Muscle layer of duodenum (tissue), 2 donors: ENCODE measurements around the gene DYTN.

ENCODE experiments used
- H3K27ac ChIP-seq: one replicate; pipeline ENCODE4 v1.7.0; 2013; ENCODE audit warnings: mild to moderate bottlenecking, low read length
- H3K27me3 ChIP-seq: one replicate; pipeline ENCODE4 v1.7.0; 2013; ENCODE audit warnings: low read depth, mild to moderate bottlenecking, control low read depth, low read length
- H3K36me3 ChIP-seq, 2 donors: one replicate each; pipeline ENCODE4 v1.7.0; 2013; ENCODE audit warnings: low read length in 2 of 2, control low read depth in 1 of 2, mild to moderate bottlenecking in 1 of 2; ENCODE audit not compliant: insufficient read depth in 2 of 2, control insufficient read depth in 1 of 2
- H3K4me1 ChIP-seq, 2 donors: one replicate each; pipeline ENCODE4 v1.7.0; 2013; ENCODE audit warnings: low read length in 2 of 2, mild to moderate bottlenecking in 2 of 2, control low read depth in 1 of 2, moderate library complexity in 1 of 2; ENCODE audit not compliant: insufficient read depth in 2 of 2, control insufficient read depth in 1 of 2
- H3K4me3 ChIP-seq, 2 donors: one replicate each; pipeline ENCODE4 v1.7.0; 2013; ENCODE audit warnings: low read length in 2 of 2, low read depth in 1 of 2, mild to moderate bottlenecking in 1 of 2
- H3K9me3 ChIP-seq, 2 donors: one replicate each; pipeline ENCODE4 v1.7.0; 2013; ENCODE audit warnings: low read length in 2 of 2, control low read depth in 1 of 2, mild to moderate bottlenecking in 1 of 2; ENCODE audit not compliant: control insufficient read depth in 1 of 2
- donor health status: healthy.

The DYTN gene

GRCh38 chr2:206639636-206640035, 78.6 kb downstream of the DYTN start:
- H3K27ac ChIP-seq, result no peak overlapping the region
- H3K4me1 ChIP-seq, result no peaks in the 10 kb centered on the region
- peaks cover 10% of the 10 kb centered on the region for H3K27me3 ChIP-seq
- H3K36me3 ChIP-seq, result no peaks in the 10 kb centered on the region
- no peaks in the 10 kb centered on the region for H3K9me3 ChIP-seq
- no peak overlapping the region for H3K4me3 ChIP-seq

GRCh38 chr2:206635015-206635414, 83.2 kb downstream of the DYTN start:
- Histone ChIP-seq H3K27ac (no peak overlapping the region), H3K36me3 (no peaks in the 10 kb centered on the region), H3K4me3 (no peak overlapping the region), H3K27me3 (no peaks in the 10 kb centered on the region), H3K9me3 (no peaks in the 10 kb centered on the region), H3K4me1 (no peaks in the 10 kb centered on the region)

- Histone ChIP-seq H3K4me3 (no peak overlapping the region), H3K9me3 (no peaks in the 10 kb centered on the region), H3K36me3 (no peaks in the 10 kb centered on the region), H3K4me1 (no peaks in the 10 kb centered on the region), H3K27me3 (no peaks in the 10 kb centered on the region), H3K27ac (no peak overlapping the region)
Measured at GRCh38 chr2:206631340-206631739, 86.9 kb downstream of the DYTN start.

- H3K4me1 ChIP-seq, result no peaks in the 10 kb centered on the region
- no peak overlapping the region for H3K4me3 ChIP-seq
- H3K36me3 ChIP-seq, result no peaks in the 10 kb centered on the region
- H3K9me3 ChIP-seq, result no peaks in the 10 kb centered on the region
- H3K27me3 ChIP-seq, result no peaks in the 10 kb centered on the region
- H3K27ac ChIP-seq, result no peak overlapping the region
Measured at GRCh38 chr2:206627632-206628031, 90.6 kb downstream of the DYTN start.

GRCh38 chr2:206626108-206626507, 92.1 kb downstream of the DYTN start:
- Histone ChIP-seq H3K4me1 (no peaks in the 10 kb centered on the region), H3K4me3 (no peak overlapping the region), H3K9me3 (no peaks in the 10 kb centered on the region), H3K27ac (no peak overlapping the region), H3K36me3 (no peaks in the 10 kb centered on the region), H3K27me3 (no peaks in the 10 kb centered on the region)

- Histone ChIP-seq H3K4me3 (no peak overlapping the region), H3K4me1 (no peaks in the 10 kb centered on the region), H3K27ac (no peak overlapping the region), H3K27me3 (no peaks in the 10 kb centered on the region), H3K36me3 (no peaks in the 10 kb centered on the region), H3K9me3 (no peaks in the 10 kb centered on the region)
Measured at GRCh38 chr2:206619011-206619410, 99.2 kb downstream of the DYTN start.

- Histone ChIP-seq H3K27ac (no peak overlapping the region), H3K9me3 (no peaks in the 10 kb centered on the region), H3K4me1 (no peaks in the 10 kb centered on the region), H3K27me3 (no peaks in the 10 kb centered on the region), H3K36me3 (no peaks in the 10 kb centered on the region), H3K4me3 (no peak overlapping the region)
Measured at GRCh38 chr2:206616151-206616550, 102.0 kb downstream of the DYTN start.

GRCh38 chr2:206615417-206616089, 102.6 kb downstream of the DYTN start:
- Histone ChIP-seq H3K27me3 (no peaks in the 10 kb centered on the region), H3K27ac (no peak overlapping the region), H3K4me1 (no peaks in the 10 kb centered on the region), H3K4me3 (no peak overlapping the region), H3K36me3 (no peaks in the 10 kb centered on the region), H3K9me3 (no peaks in the 10 kb centered on the region)

GRCh38 chr2:206614811-206615210, 103.4 kb downstream of the DYTN start:
- H3K9me3 ChIP-seq, result no peaks in the 10 kb centered on the region
- H3K4me3 ChIP-seq, result no peak overlapping the region
- no peaks in the 10 kb centered on the region for H3K4me1 ChIP-seq
- no peak overlapping the region for H3K27ac ChIP-seq
- H3K36me3 ChIP-seq, result no peaks in the 10 kb centered on the region
- no peaks in the 10 kb centered on the region for H3K27me3 ChIP-seq

GRCh38 chr2:206611736-206612135, 106.5 kb downstream of the DYTN start:
- Histone ChIP-seq H3K36me3 (no peaks in the 10 kb centered on the region), H3K27me3 (no peaks in the 10 kb centered on the region), H3K9me3 (no peaks in the 10 kb centered on the region), H3K4me1 (no peaks in the 10 kb centered on the region), H3K4me3 (no peak overlapping the region), H3K27ac (no peak overlapping the region)

GRCh38 chr2:206611191-206611590, 107.0 kb downstream of the DYTN start:
- Histone ChIP-seq H3K4me1 (no peaks in the 10 kb centered on the region), H3K4me3 (no peak overlapping the region), H3K9me3 (no peaks in the 10 kb centered on the region), H3K27ac (no peak overlapping the region), H3K27me3 (no peaks in the 10 kb centered on the region), H3K36me3 (no peaks in the 10 kb centered on the region)

GRCh38 chr2:206610451-206610850, 107.7 kb downstream of the DYTN start:
- Histone ChIP-seq H3K4me1 (no peaks in the 10 kb centered on the region), H3K27me3 (no peaks in the 10 kb centered on the region), H3K9me3 (no peaks in the 10 kb centered on the region), H3K4me3 (no peak overlapping the region), H3K27ac (no peak overlapping the region), H3K36me3 (no peaks in the 10 kb centered on the region)
